Thyroid gland (tissue), 4 donors: ENCODE data around the gene ADAMTS20. TPM values are rescaled to one million over a fixed set of nuclear protein-coding genes. Genes with fewer than 3 reads are reported as not detected.

Source experiments
- DNase-seq, 2 donors: peaks; one replicate each; pipeline ENCODE4 v3.0.0-alpha.2; 2019
- H3K27ac ChIP-seq, 3 donors: fragments of 200-600 bp; sonication (generic); 1 replicate in 2 of 3; 2 replicates in 1 of 3; pipeline ENCODE4 v1.5.1; 2016 to 2019; ENCODE audit warnings: mild to moderate bottlenecking in 1 of 3, moderate library complexity in 1 of 3
- H3K27me3 ChIP-seq: fragments of 200-600 bp; sonication (generic); one replicate; pipeline ENCODE4 v1.5.1; 2019
- H3K36me3 ChIP-seq, 2 donors: fragments of 200-600 bp; sonication (generic); one replicate each; pipeline ENCODE4 v1.5.1; 2016 to 2019
- H3K4me1 ChIP-seq, 2 donors: fragments of 200-600 bp; sonication (generic); one replicate each; pipeline ENCODE4 v1.5.1; 2017 to 2019
- H3K4me3 ChIP-seq, 3 donors: fragments of 200-600 bp; sonication (generic); replicated peaks in 1 of 3; 1 replicate in 2 of 3; 2 replicates in 1 of 3; pipeline ENCODE4 v1.5.1; 2016; ENCODE audit warnings: mild to moderate bottlenecking in 1 of 3
- H3K9me3 ChIP-seq: fragments of 200-600 bp; sonication (generic); one replicate; pipeline ENCODE4 v1.5.1; 2017
- POLR2A ChIP-seq, 2 donors: fragments of 450-650 bp; IDR thresholded peaks; one replicate each; pipeline ENCODE4 v1.6.1; 2017; ENCODE audit warnings: antibody characterized with exemption in 2 of 2, mild to moderate bottlenecking in 2 of 2, moderate library complexity in 1 of 2
- WGBS, 2 donors: methylation state at CpG; one replicate each; pipeline ENCODE4 v1.1.5; 2017; 5-methylcytosine and 5-hydroxymethylcytosine counted together
- intact Hi-C: fragments of 100-400 bp; cut with DNase I; formaldehyde crosslinking; loops from one replicate; pipeline ENCODE4 v1.15.1; 2023
- total RNA-seq, 4 donors: library from RNA; depleted of rRNA; stranded (reverse); fragments of >200 nt; gene quantifications; one replicate each; pipeline ENCODE4 v1.2.3, GENCODE V29; 2016
- TF ChIP-seq, protein P1 (sequence below), 6 experiments: fragments of 200-600 bp in 3 of 6; fragments of 450-650 bp in 3 of 6; sonication (generic) in 3 of 6; IDR thresholded peaks; one replicate each; pipeline ENCODE4 v1.5.1; 2016 to 2019; ENCODE audit warnings: antibody characterized with exemption in 6 of 6, mild to moderate bottlenecking in 2 of 6, inconsistent platforms in 1 of 6, moderate library complexity in 1 of 6

Gene ADAMTS20
- total RNA-seq, 4 donors from 2014 or later, result 0.11 TPM; not detected in 3

DNA sequence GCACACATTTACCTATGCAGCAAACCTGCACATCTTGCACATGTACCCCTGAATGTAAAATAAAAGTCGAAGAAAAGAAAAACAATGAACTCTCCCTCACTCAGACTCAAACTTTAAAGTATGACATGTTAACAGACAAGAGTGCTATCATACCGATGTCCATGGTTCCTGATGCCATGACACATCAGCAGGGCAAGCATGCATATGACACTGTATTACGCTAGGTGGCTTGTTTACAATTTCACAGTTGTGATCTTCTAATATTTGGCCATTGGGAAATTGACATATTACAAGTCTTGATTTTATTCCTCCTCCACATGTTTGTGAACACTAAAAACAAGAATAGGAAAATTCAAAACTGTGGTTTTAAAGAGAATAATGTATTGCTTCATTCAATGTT is 126.6 kb downstream of the ADAMTS20 start:
- WGBS, 2 donors, result 92 to 94% methylated on average over 3 of the region's 3 CpGs
- Histone ChIP-seq H3K4me1 (no peaks in the 10 kb centered on the region), H3K9me3 (no peaks in the 10 kb centered on the region), H3K36me3 (no peaks in the 10 kb centered on the region), H3K4me3 (no peak overlapping the region), H3K27me3 (no peaks in the 10 kb centered on the region), H3K27ac (no peak overlapping the region)
- intact Hi-C loops, result no loop called here
- TF ChIP-seq, protein P1, sequence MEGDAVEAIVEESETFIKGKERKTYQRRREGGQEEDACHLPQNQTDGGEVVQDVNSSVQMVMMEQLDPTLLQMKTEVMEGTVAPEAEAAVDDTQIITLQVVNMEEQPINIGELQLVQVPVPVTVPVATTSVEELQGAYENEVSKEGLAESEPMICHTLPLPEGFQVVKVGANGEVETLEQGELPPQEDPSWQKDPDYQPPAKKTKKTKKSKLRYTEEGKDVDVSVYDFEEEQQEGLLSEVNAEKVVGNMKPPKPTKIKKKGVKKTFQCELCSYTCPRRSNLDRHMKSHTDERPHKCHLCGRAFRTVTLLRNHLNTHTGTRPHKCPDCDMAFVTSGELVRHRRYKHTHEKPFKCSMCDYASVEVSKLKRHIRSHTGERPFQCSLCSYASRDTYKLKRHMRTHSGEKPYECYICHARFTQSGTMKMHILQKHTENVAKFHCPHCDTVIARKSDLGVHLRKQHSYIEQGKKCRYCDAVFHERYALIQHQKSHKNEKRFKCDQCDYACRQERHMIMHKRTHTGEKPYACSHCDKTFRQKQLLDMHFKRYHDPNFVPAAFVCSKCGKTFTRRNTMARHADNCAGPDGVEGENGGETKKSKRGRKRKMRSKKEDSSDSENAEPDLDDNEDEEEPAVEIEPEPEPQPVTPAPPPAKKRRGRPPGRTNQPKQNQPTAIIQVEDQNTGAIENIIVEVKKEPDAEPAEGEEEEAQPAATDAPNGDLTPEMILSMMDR (IDR thresholded peaks at IDR 0.05), result no peak
- TF ChIP-seq POLR2A (IDR thresholded peaks at IDR 0.05), result no peak
- DNase-seq, result no peak

DNA sequence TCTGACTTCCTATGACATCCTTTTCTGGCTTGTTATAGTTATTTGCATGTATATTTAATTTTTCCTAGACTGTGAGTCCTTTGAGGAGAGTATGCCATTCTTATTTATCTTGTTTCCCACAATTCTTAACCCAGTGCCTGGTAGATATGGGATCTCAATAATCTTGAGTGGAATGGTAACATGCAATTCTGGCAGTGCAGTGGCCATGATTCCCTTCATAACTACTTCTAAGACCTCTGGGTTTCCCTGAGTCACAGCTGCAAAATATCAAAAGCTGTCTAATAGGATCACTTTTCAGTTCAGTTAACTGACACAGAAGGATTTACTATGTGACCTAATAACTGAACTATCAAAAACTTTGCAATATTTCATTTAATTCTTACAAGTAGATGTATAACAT is 135.0 kb downstream of the ADAMTS20 start:
- no peak overlapping the region for H3K27ac ChIP-seq
- no peak for DNase-seq
- H3K27me3 ChIP-seq, result no peaks in the 10 kb centered on the region
- no peaks in the 10 kb centered on the region for H3K9me3 ChIP-seq
- TF ChIP-seq POLR2A (IDR thresholded peaks at IDR 0.05), result no peak
- TF ChIP-seq, protein P1 (IDR thresholded peaks at IDR 0.05), result no peak
- no peak overlapping the region for H3K4me3 ChIP-seq
- H3K4me1 ChIP-seq, result no peaks in the 10 kb centered on the region
- H3K36me3 ChIP-seq, result no peaks in the 10 kb centered on the region
- intact Hi-C loops, result no loop called here

DNA sequence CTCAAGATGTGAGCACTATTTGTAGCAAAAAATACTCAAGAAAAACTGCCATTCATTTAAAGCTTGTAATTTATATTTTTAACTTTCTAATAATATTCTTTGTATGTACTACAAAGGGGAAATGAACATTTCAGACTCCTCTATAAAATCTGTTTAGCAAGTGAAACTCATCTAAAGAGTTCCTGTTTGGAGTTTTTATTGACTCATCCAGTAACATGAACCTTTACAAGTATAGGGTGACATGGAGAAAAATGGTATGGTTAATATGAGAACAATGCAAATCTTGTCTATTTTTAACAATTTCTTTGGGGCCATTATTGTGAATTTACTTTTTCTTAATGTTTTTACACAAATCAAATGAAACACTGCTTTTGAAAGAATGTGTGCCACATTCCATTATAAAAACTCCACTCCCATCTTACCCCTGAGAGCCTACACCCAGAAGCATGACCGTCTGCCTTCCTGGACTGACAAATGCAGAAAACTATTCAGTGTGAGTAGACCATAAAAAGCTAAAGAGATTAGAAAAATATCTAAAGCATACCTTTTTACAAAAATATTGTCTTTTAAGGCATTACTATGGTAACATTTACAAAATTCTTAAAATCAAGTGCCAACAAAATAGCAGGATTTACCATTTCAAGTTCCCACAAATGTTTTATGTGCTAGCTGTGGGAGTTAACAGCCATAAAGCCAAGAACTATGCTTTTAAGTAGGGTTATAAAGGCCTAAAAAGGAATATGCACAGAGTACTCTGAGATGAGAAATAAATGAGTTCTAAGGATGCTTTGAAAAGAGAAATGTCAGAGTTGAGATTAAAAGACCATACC is 144.0 kb downstream of the ADAMTS20 start:
- H3K9me3 ChIP-seq, result no peaks in the 10 kb centered on the region
- H3K27me3 ChIP-seq, result no peaks in the 10 kb centered on the region
- no peak for DNase-seq
- intact Hi-C loops, result no loop called here
- TF ChIP-seq, protein P1 (IDR thresholded peaks at IDR 0.05), result no peak
- no peak for TF ChIP-seq POLR2A (IDR thresholded peaks at IDR 0.05)
- no peaks in the 10 kb centered on the region for H3K36me3 ChIP-seq
- 43 to 54% methylated on average over 1 of the region's 1 CpG for WGBS, 2 donors
- H3K4me1 ChIP-seq, result no peaks in the 10 kb centered on the region
- no peak overlapping the region for H3K4me3 ChIP-seq
- H3K27ac ChIP-seq, result no peak overlapping the region

DNA sequence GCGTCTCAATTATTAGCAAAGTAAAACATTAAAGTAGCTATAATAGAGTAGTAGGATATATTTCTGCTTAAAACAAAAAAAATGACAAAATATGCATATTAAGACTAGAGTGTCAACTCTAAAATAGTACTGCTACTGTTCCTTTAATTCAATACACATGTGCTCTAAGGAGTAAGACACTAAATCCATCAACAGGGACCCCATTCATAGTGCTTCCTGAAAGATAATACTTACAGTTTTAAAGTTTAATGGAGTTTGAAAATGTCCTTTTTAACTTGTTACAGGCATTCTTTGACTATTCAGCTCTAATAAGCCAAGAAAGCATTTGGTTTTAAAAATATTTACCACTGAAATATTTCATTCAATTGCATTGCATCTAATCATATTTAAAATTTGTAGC is 145.2 kb downstream of the ADAMTS20 start:
- DNase-seq, result no peak
- Histone ChIP-seq H3K9me3 (no peaks in the 10 kb centered on the region), H3K4me3 (no peak overlapping the region), H3K36me3 (no peaks in the 10 kb centered on the region), H3K27ac (no peak overlapping the region), H3K4me1 (no peaks in the 10 kb centered on the region), H3K27me3 (no peaks in the 10 kb centered on the region)
- WGBS, 2 donors, result 95 to 97% methylated on average over 1 of the region's 1 CpG
- intact Hi-C loops, result no loop called here
- TF ChIP-seq POLR2A (IDR thresholded peaks at IDR 0.05), result no peak
- TF ChIP-seq, protein P1 (IDR thresholded peaks at IDR 0.05), result no peak

DNA sequence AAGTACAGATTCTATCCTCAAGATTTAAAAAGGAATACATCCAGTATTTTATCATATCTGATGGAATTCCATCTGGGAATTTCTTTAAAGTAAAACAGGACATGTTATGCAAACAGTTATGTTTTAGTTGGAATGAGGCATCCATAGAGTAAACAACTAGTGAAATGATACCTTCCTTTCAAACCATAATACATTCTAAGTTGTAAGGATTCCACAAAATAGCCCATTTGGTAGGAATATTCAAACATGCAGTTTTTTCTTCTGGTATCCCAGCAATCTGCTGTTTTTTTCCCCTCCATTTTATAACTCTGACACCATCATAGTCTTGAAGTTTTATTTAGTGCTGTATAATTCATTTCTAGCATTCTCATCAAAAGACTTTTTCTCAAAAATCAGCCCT is 149.6 kb downstream of the ADAMTS20 start:
- intact Hi-C loops, result no loop called here
- no peaks in the 10 kb centered on the region for H3K9me3 ChIP-seq
- DNase-seq, result no peak
- H3K27ac ChIP-seq, result no peak overlapping the region
- no peak for TF ChIP-seq POLR2A (IDR thresholded peaks at IDR 0.05)
- TF ChIP-seq, protein P1 (IDR thresholded peaks at IDR 0.05), result no peak
- no peaks in the 10 kb centered on the region for H3K36me3 ChIP-seq
- no peaks in the 10 kb centered on the region for H3K4me1 ChIP-seq
- no peak overlapping the region for H3K4me3 ChIP-seq
- no peaks in the 10 kb centered on the region for H3K27me3 ChIP-seq
